H9 (cell line): Measurements from ENCODE around the gene MAP3K2. TPM values are rescaled to one million over a fixed set of nuclear protein-coding genes. Genes with fewer than 3 reads are reported as not detected.

ENCODE experiments used
- DNase-seq: peaks from one replicate; pipeline ENCODE4 v3.0.0-alpha.2; 2017
- H2AFZ ChIP-seq: one replicate; pipeline ENCODE4 v1.6.1; 2013; ENCODE audit warnings: mild to moderate bottlenecking, low read length, control low read depth, moderate library complexity
- H2AK5ac ChIP-seq: 2 replicates; pipeline ENCODE4 v1.6.1; 2013; ENCODE audit warnings: low read length, control low read depth, mixed read lengths; ENCODE audit not compliant: insufficient read length
- H2BK120ac ChIP-seq: one replicate; pipeline ENCODE4 v1.6.1; 2013; ENCODE audit warnings: low read depth, mild to moderate bottlenecking, low read length, control low read depth, inconsistent platforms; ENCODE audit not compliant: poor library complexity, severe bottlenecking
- H2BK12ac ChIP-seq: 2 replicates; pipeline ENCODE4 v1.6.1; 2013; ENCODE audit warnings: low read length, control low read depth, mixed read lengths, low read depth; ENCODE audit not compliant: insufficient read length
- H2BK15ac ChIP-seq: 2 replicates; pipeline ENCODE4 v1.6.1; 2013; ENCODE audit warnings: low read depth, low read length, control low read depth
- H2BK20ac ChIP-seq: one replicate; pipeline ENCODE4 v1.6.1; 2013; ENCODE audit warnings: low read depth, mild to moderate bottlenecking, low read length, control low read depth, inconsistent platforms; ENCODE audit not compliant: poor library complexity, severe bottlenecking
- H2BK5ac ChIP-seq: 2 replicates; pipeline ENCODE4 v1.6.1; 2013; ENCODE audit warnings: low read length, control low read depth, mixed read lengths; ENCODE audit not compliant: insufficient read length
- H3K14ac ChIP-seq: 2 replicates; pipeline ENCODE4 v1.6.1; 2013; ENCODE audit warnings: low read length, control low read depth; ENCODE audit not compliant: insufficient read depth
- H3K18ac ChIP-seq: 2 replicates; pipeline ENCODE4 v1.6.1; 2013; ENCODE audit warnings: low read depth, mild to moderate bottlenecking, mixed read lengths, low read length, control low read depth; ENCODE audit not compliant: insufficient read length
- H3K23ac ChIP-seq: 2 replicates; pipeline ENCODE4 v1.6.1; 2013; ENCODE audit warnings: low read length, control low read depth, mixed read lengths, low read depth; ENCODE audit not compliant: insufficient read length
- H3K23me2 ChIP-seq: 2 replicates; pipeline ENCODE4 v1.6.1; 2013; ENCODE audit warnings: low read depth, mild to moderate bottlenecking, mixed read lengths, low read length, control low read depth; ENCODE audit not compliant: insufficient read length, poor library complexity, severe bottlenecking
- H3K27ac ChIP-seq: 2 replicates; pipeline ENCODE4 v1.5.1; 2013; ENCODE audit warnings: low read length, control low read depth, mixed read lengths, low read depth; ENCODE audit not compliant: insufficient read length
- H3K27me3 ChIP-seq: 2 replicates; pipeline ENCODE4 v1.6.1; 2013; ENCODE audit warnings: low read length, control low read depth, inconsistent platforms; ENCODE audit not compliant: insufficient read depth
- H3K4ac ChIP-seq: 2 replicates; pipeline ENCODE4 v1.6.1; 2013; ENCODE audit warnings: low read depth, mild to moderate bottlenecking, control low read depth, inconsistent platforms, low read length, moderate library complexity
- H3K4me1 ChIP-seq: 2 replicates; pipeline ENCODE4 v1.6.1; 2013; ENCODE audit warnings: low read length, control low read depth, inconsistent platforms; ENCODE audit not compliant: insufficient read depth
- H3K4me2 ChIP-seq: 2 replicates; pipeline ENCODE4 v1.6.1; 2013; ENCODE audit warnings: low read length, control low read depth, mixed read lengths; ENCODE audit not compliant: insufficient read length, insufficient read depth
- H3K56ac ChIP-seq: 2 replicates; pipeline ENCODE4 v1.6.1; 2013; ENCODE audit warnings: low read depth, mild to moderate bottlenecking, mixed read lengths, low read length, control low read depth; ENCODE audit not compliant: insufficient read length
- H3K79me1 ChIP-seq: 2 replicates; pipeline ENCODE4 v1.6.1; 2013; ENCODE audit warnings: low read depth, mild to moderate bottlenecking, moderate library complexity, low read length, control low read depth, inconsistent platforms; ENCODE audit not compliant: insufficient read depth, poor library complexity, severe bottlenecking
- H3K79me2 ChIP-seq: 2 replicates; pipeline ENCODE4 v1.6.1; 2013; ENCODE audit warnings: low read length, control low read depth, inconsistent platforms; ENCODE audit not compliant: insufficient read depth
- H3K9ac ChIP-seq: 2 replicates; pipeline ENCODE4 v1.6.1; 2013; ENCODE audit warnings: low read length, control low read depth, mixed read lengths; ENCODE audit not compliant: insufficient read length; ENCODE audit errors: extremely low read depth
- H3K9me3 ChIP-seq: one replicate; pipeline ENCODE4 v1.6.1; 2013; ENCODE audit warnings: low read depth, low read length, inconsistent platforms; ENCODE audit not compliant: control insufficient read depth
- H3T11ph ChIP-seq: one replicate; pipeline ENCODE4 v1.6.1; 2013; ENCODE audit warnings: mild to moderate bottlenecking, low read length, control low read depth, inconsistent platforms
- H4K20me1 ChIP-seq: one replicate; pipeline ENCODE4 v1.6.1; 2013; ENCODE audit not compliant: control insufficient read depth, insufficient read length, insufficient read depth
- H4K5ac ChIP-seq: 2 replicates; pipeline ENCODE4 v1.6.1; 2013; ENCODE audit warnings: low read depth, mild to moderate bottlenecking, mixed read lengths, low read length, control low read depth; ENCODE audit not compliant: insufficient read length
- H4K8ac ChIP-seq: replicated peaks from 2 replicates; pipeline ENCODE4 v1.6.1; 2013; ENCODE audit warnings: low read length, control low read depth, mixed read lengths, low read depth; ENCODE audit not compliant: insufficient read length
- H4K91ac ChIP-seq: 2 replicates; pipeline ENCODE4 v1.6.1; 2013; ENCODE audit warnings: low read depth, mild to moderate bottlenecking, moderate library complexity, mixed read lengths, low read length, control low read depth; ENCODE audit not compliant: insufficient read length
- H3K27ac Mint-ChIP-seq, 3 experiments: 2 replicates in 2 of 3; 3 replicates in 1 of 3; pipeline ENCODE4 v1.8.0; 2020 to 2021; ENCODE audit warnings: mixed read lengths in 3 of 3, mild to moderate bottlenecking in 1 of 3, moderate library complexity in 1 of 3
- H3K27me3 Mint-ChIP-seq: 2 replicates; pipeline ENCODE4 v1.8.0; 2021; ENCODE audit warnings: low read depth, mild to moderate bottlenecking, moderate library complexity, mixed read lengths
- H3K36me3 Mint-ChIP-seq, 3 experiments: 2 replicates in 2 of 3; 3 replicates in 1 of 3; pipeline ENCODE4 v1.8.0; 2020 to 2021; ENCODE audit warnings: low read depth in 3 of 3, mixed read lengths in 3 of 3; ENCODE audit not compliant: insufficient read depth in 1 of 3
- H3K4me1 Mint-ChIP-seq, 2 experiments: 2 replicates each; pipeline ENCODE4 v1.8.0; 2020; ENCODE audit warnings: mixed read lengths in 2 of 2
- H3K4me3 Mint-ChIP-seq, 2 experiments: 2 replicates in 1 of 2; 3 replicates in 1 of 2; pipeline ENCODE4 v1.8.0; 2020 to 2021; ENCODE audit warnings: mild to moderate bottlenecking in 2 of 2, mixed read lengths in 2 of 2, moderate library complexity in 1 of 2
- H3K9me3 Mint-ChIP-seq, 2 experiments: 2 replicates in 1 of 2; 3 replicates in 1 of 2; pipeline ENCODE4 v1.8.0; 2020; ENCODE audit warnings: mild to moderate bottlenecking in 2 of 2, mixed read lengths in 2 of 2, moderate library complexity in 1 of 2
- WGBS: extraction: QIAGEN DNeasy Blood & Tissue Kit; methylation state at CpG from one replicate; pipeline ENCODE4 v1.1.7; 2013; ENCODE audit warnings: missing lambda C conversion rate, low lambda C conversion rate, mixed read lengths; ENCODE audit not compliant: insufficient read length; ENCODE audit errors: extremely low coverage; 5-methylcytosine and 5-hydroxymethylcytosine counted together
- total RNA-seq: library from RNA; stranded (reverse); gene quantifications from 2 replicates; pipeline ENCODE4 v1.2.1, GENCODE V29; 2021
- TF ChIP-seq, protein P1 (sequence below): fragments of 200-600 bp; sonication (generic); conservative IDR thresholded peaks from 3 replicates; pipeline ENCODE4 v1.8.0; 2021; ENCODE audit warnings: antibody characterized with exemption, mild to moderate bottlenecking

MAP3K2 gene
- total RNA-seq, 1 experiment from 2014 or later = 25.8 TPM

DNA sequence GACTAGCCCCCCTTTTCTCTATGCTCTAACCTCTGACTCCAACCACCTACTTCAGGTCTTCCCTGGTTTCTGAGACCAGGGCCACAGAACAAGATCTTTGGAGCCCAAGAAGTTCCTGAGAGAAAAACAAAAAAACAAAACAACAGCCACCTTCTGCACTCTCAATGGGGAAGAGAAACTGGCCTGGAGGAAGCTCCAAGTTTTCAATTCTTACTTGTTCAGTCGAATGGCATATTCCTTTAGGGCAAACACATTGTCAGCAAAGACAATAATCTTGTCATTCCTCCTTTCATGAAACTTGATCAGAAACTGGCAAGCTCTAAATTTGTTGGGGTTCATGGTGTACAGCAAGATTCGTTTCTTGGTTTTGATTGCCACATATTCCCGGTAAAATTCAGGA lies 108.8 kb downstream of the MAP3K2 start:
- no peak overlapping the region for H4K91ac ChIP-seq
- no peak overlapping the region for H2BK15ac ChIP-seq
- H3K4me1 ChIP-seq = no peaks in the 10 kb centered on the region
- no peak overlapping the region for H3K14ac ChIP-seq
- Mint-ChIP-seq H3K27ac (peak overlapping the region in 1 of 3 experiments; percentile 55; a peak in 1 of 7 replicates), H3K4me3 (no peak overlapping the region), H3K27me3 (no peaks in the 10 kb centered on the region), H3K4me1 (no peaks in the 10 kb centered on the region), H3K9me3 (peaks cover 5 to 9% of the 10 kb centered on the region in 2 experiments; a peak in 4 of 5 replicates), H3K36me3 (peaks cover 54 to 96% (median 92%) of the 10 kb centered on the region in 3 experiments)
- no peaks in the 10 kb centered on the region for H3K23me2 ChIP-seq
- no peak overlapping the region for H2AFZ ChIP-seq
- H2AK5ac ChIP-seq = no peak overlapping the region
- no peak overlapping the region for H3K27ac ChIP-seq
- peaks cover 6% of the 10 kb centered on the region for H3K9me3 ChIP-seq
- 0 out of 2 replicates have a peak, but pooled peaks cover 5% of the 10 kb centered on the region for H3K79me2 ChIP-seq
- H4K8ac ChIP-seq = no peak overlapping the region
- no peak overlapping the region for H3K56ac ChIP-seq
- H3K18ac ChIP-seq = no peak overlapping the region
- H4K5ac ChIP-seq = no peak overlapping the region
- no CpG with 5 or more reads among the region's 3 CpGs for WGBS
- H2BK12ac ChIP-seq = no peak overlapping the region
- no peak overlapping the region for H2BK120ac ChIP-seq
- H3K4ac ChIP-seq = no peak overlapping the region
- H4K20me1 ChIP-seq = no peaks in the 10 kb centered on the region
- TF ChIP-seq, protein P1, sequence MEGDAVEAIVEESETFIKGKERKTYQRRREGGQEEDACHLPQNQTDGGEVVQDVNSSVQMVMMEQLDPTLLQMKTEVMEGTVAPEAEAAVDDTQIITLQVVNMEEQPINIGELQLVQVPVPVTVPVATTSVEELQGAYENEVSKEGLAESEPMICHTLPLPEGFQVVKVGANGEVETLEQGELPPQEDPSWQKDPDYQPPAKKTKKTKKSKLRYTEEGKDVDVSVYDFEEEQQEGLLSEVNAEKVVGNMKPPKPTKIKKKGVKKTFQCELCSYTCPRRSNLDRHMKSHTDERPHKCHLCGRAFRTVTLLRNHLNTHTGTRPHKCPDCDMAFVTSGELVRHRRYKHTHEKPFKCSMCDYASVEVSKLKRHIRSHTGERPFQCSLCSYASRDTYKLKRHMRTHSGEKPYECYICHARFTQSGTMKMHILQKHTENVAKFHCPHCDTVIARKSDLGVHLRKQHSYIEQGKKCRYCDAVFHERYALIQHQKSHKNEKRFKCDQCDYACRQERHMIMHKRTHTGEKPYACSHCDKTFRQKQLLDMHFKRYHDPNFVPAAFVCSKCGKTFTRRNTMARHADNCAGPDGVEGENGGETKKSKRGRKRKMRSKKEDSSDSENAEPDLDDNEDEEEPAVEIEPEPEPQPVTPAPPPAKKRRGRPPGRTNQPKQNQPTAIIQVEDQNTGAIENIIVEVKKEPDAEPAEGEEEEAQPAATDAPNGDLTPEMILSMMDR = no peak
- no peak overlapping the region for H3K23ac ChIP-seq
- no peak overlapping the region for H3K4me2 ChIP-seq
- H3K27me3 ChIP-seq = no peaks in the 10 kb centered on the region
- H2BK5ac ChIP-seq = no peak overlapping the region
- H2BK20ac ChIP-seq = no peak overlapping the region
- H3K9ac ChIP-seq = no peak overlapping the region
- peaks cover 7% of the 10 kb centered on the region for H3K79me1 ChIP-seq
- DNase-seq = no peak
- no peak overlapping the region for H3T11ph ChIP-seq
